Ovary (tissue), 9 donors: Measurements from ENCODE around the gene LPCAT1. TPM values are rescaled to one million over a fixed set of nuclear protein-coding genes. Genes with fewer than 3 reads are reported as not detected.

ENCODE experiments used
- DNase-seq, 5 donors: peaks; one replicate each; pipeline ENCODE4 v3.0.0-alpha.2; 2019 to 2020
- H3K27ac ChIP-seq, 2 donors: fragments of 200-600 bp; one replicate each; pipeline versions ENCODE4 v1.5.1 to v1.8.0; 2019 to 2022
- H3K27me3 ChIP-seq: fragments of 200-600 bp; one replicate; pipeline ENCODE4 v1.8.0; 2022
- H3K36me3 ChIP-seq: fragments of 200-600 bp; sonication (generic); one replicate; pipeline ENCODE4 v1.5.1; 2019
- H3K4me1 ChIP-seq: one replicate; pipeline ENCODE4 v1.8.1; 2013; ENCODE audit warnings: mild to moderate bottlenecking, moderate library complexity; ENCODE audit not compliant: insufficient read depth
- H3K4me3 ChIP-seq: fragments of 200-600 bp; sonication (generic); one replicate; pipeline ENCODE4 v1.5.1; 2017
- H3K9me3 ChIP-seq, 2 donors: fragments of 200-600 bp in 1 of 2; sonication (generic) in 1 of 2; one replicate each; pipeline versions ENCODE4 v1.5.1 to v1.8.1; 2013 to 2019; ENCODE audit warnings: mild to moderate bottlenecking in 1 of 2, moderate library complexity in 1 of 2
- EP300 ChIP-seq: sonication (generic); formaldehyde crosslinking; IDR thresholded peaks from one replicate; pipeline ENCODE4 v1.6.1; 2017; ENCODE audit warnings: antibody characterized with exemption
- POLR2A ChIP-seq: fragments of 450-650 bp; IDR thresholded peaks from one replicate; pipeline ENCODE4 v1.6.1; 2017; ENCODE audit warnings: antibody characterized with exemption, mild to moderate bottlenecking, moderate library complexity
- WGBS, 3 donors: extraction: QIAGEN DNeasy Blood & Tissue Kit in 1 of 3; methylation state at CpG; one replicate each; pipeline versions ENCODE4 v1.1.5 to v1.1.7; 2013 to 2017; 5-methylcytosine and 5-hydroxymethylcytosine counted together
- intact Hi-C, 4 donors: fragments of 100-400 bp; cut with DNase I; formaldehyde crosslinking; loops; one replicate each; pipeline versions ENCODE4 v1.11.0 to v1.15.1; 2022 to 2023
- polyA plus RNA-seq, 2 donors: library from polyadenylated mRNA; stranded (reverse); fragments of 200-250 nt in 1 of 2; fragments of 350-450 nt in 1 of 2; fragmentation: Illumina TruSeq in 1 of 2; extraction: RNeasy Lipid Tissue Mini Kit (QIAGEN cat#74804) in 1 of 2; gene quantifications; one replicate each; pipeline ENCODE4 v1.2.3, GENCODE V29; 2013 to 2014
- total RNA-seq, 7 donors: library from RNA; depleted of rRNA in 2 of 7; stranded (reverse); fragments of >200 nt in 2 of 7; fragmentation: NEBNext Ultra II Directional in 3 of 7; extraction: Animal tissue kit (Norgen Biotek cat#: 25700) in 3 of 7; gene quantifications; one replicate each; pipeline versions ENCODE4 v1.1.0 to v1.2.4, GENCODE V29; 2016 to 2023
- TF ChIP-seq, protein P1 (sequence below), 3 donors: fragments of 450-650 bp in 2 of 3; fragments of 200-600 bp in 1 of 3; IDR thresholded peaks; one replicate each; pipeline versions ENCODE4 v1.5.1 to v1.8.0; 2016 to 2022; ENCODE audit warnings: antibody characterized with exemption in 3 of 3, mild to moderate bottlenecking in 1 of 3
- donor health status: DM: no; HTN: no; CAD: no; lungs with moderate emphysema.
- donor health status: DM: no; HTN: no; CAD: no.
- donor health status: Bipolar disorder and iron deficiency.
- donor health status: DM: yes; HTN: yes; CAD: no.
- donor health status: DM: no; HTN: no; CAD: no.
- donor health status: DM: yes; HTN: yes; CAD: no.

LPCAT1 gene
- total and polyA plus RNA-seq, 9 donors = 13.0 to 57.1 (median 25.3) TPM

DNA sequence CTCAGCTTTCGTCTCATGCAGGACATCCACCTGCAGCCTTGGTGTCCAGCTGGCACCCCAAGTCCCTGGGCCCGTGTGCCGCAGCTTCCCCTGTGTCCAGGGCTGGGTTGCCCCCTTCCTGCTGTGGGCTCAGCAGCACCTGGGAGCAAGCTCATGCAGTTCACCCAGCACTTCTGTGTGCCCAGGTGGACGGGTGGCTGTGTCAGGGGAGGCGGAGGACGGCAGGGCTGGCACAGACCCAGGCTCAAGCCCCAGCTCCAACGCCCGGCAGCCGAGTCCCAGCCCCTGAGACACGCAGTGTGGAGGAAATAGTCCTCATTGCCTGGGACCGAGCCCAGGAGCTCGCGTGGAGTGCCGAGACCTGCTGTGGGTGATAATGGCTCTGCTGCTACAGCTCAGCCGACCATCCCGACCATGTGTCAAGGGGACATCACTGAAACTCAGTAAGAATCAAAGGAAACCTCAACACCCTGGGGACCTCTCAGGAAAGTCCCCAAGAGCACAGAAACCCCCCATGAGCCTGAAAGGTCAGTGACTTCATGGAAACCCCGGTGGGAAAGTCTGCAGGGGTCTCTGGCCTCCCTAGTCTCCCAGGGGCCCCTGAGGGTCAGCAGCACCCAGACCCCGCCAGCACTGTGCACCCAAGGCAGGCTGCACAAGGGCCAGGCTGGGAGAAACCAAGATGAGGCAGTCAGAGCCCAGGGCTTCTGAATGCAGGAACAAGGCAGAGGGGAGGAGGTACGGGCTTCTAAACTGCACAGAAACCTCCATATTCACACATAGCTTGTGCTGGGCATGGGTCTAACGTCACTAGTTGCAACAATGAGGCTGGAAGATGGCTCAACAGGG is 38.8 kb downstream of the LPCAT1 start:
- H3K27ac ChIP-seq = no peak overlapping the region
- no peak overlapping the region for H3K4me3 ChIP-seq
- no peaks in the 10 kb centered on the region for H3K9me3 ChIP-seq
- no peaks in the 10 kb centered on the region for H3K27me3 ChIP-seq
- 87 to 94% (median 91%) methylated on average over 20 of the region's 20 CpGs for WGBS, 3 donors
- H3K4me1 ChIP-seq = no peaks in the 10 kb centered on the region
- intact Hi-C loops = loop anchor here in 1 of 4 donors (10.0 kb wide), 1 partner anchor 160 kb away; no protein-coding TSS in a partner anchor
- H3K36me3 ChIP-seq = no peaks in the 10 kb centered on the region
- no peak for DNase-seq
- TF ChIP-seq POLR2A (no peak), EP300 (no peak)
- TF ChIP-seq, protein P1, sequence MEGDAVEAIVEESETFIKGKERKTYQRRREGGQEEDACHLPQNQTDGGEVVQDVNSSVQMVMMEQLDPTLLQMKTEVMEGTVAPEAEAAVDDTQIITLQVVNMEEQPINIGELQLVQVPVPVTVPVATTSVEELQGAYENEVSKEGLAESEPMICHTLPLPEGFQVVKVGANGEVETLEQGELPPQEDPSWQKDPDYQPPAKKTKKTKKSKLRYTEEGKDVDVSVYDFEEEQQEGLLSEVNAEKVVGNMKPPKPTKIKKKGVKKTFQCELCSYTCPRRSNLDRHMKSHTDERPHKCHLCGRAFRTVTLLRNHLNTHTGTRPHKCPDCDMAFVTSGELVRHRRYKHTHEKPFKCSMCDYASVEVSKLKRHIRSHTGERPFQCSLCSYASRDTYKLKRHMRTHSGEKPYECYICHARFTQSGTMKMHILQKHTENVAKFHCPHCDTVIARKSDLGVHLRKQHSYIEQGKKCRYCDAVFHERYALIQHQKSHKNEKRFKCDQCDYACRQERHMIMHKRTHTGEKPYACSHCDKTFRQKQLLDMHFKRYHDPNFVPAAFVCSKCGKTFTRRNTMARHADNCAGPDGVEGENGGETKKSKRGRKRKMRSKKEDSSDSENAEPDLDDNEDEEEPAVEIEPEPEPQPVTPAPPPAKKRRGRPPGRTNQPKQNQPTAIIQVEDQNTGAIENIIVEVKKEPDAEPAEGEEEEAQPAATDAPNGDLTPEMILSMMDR (IDR thresholded peaks at IDR 0.05) = no peak

DNA sequence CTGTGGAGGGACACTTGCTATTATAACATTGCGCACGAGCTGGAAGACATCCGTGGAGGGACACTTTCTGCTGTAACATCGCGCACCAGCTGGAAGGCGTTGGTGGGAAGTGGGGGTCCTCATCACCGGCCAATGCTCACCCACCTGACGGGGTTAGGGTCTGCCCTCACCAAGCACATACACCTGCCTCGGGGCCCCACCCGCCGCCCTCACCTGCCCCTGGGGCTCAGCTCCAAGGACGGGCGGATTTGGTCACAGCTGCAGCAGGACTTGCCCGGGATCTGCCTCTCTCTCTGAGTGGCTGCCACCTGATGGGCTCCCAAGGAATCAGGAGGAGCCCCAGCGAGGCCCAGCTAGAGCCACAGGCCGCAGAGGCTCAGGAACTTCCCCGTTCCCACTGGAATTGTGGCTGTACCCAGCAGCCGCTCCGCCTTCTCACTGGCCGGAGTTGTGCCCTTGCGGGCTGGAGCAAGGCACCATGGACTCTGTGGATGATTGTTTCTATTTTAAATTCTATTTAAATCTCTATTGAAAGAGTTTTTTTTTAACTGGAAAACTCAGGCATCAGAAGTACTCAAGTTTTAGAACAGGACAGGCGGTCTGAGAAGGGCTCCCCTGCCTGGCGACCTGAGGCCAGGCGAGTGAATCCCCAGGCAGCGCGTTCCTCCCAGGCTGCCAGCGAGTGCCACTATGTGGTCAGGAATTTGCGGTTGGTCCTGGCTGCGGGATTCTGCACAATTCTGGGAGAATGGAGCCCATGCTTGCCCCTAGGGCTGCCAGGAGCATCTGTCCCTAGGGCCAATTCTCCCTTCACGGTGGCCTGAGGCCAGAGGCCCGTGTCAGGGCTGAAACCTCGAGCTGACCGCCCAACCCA is 39.7 kb downstream of the LPCAT1 start:
- WGBS, 3 donors = 92 to 95% (median 93%) methylated on average over 33 of the region's 33 CpGs
- no peak for TF ChIP-seq POLR2A
- TF ChIP-seq, protein P1 (IDR thresholded peaks at IDR 0.05) = no peak
- TF ChIP-seq EP300 = no peak
- H3K4me1 ChIP-seq = no peaks in the 10 kb centered on the region
- H3K4me3 ChIP-seq = no peak overlapping the region
- no peaks in the 10 kb centered on the region for H3K27me3 ChIP-seq
- DNase-seq = no peak
- no peaks in the 10 kb centered on the region for H3K9me3 ChIP-seq
- H3K36me3 ChIP-seq = no peaks in the 10 kb centered on the region
- intact Hi-C loops = loop anchor here in 1 of 4 donors (10.0 kb wide), 1 partner anchor 161 kb away; no protein-coding TSS in a partner anchor
- no peak overlapping the region for H3K27ac ChIP-seq

DNA sequence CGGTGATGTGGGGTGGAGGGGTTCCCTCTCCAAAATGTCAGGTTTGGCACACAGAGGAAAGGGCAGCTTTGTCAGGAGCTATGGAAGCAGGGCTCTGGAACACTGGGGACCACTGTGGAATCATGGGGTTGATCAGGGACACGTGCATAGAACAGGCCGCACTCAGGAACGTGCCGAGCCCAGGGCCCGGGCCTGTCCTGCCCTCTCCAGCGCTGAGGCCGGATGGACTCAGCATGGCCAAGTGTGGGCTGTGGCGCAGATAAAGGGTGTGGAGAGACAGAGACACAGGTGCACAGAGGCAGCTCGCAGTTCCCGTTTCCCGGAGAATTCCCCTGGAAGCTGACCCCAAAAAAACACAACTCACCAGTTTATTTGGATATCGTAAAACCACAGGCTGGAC is 40.7 kb downstream of the LPCAT1 start:
- Histone ChIP-seq H3K27ac (no peak overlapping the region), H3K36me3 (no peaks in the 10 kb centered on the region), H3K4me3 (no peak overlapping the region), H3K4me1 (no peaks in the 10 kb centered on the region), H3K9me3 (no peaks in the 10 kb centered on the region), H3K27me3 (no peaks in the 10 kb centered on the region)
- WGBS, 3 donors = 90 to 92% (median 91%) methylated on average over 13 of the region's 13 CpGs
- DNase-seq = no peak
- intact Hi-C loops = loop anchor here in 1 of 4 donors (10.0 kb wide), 1 partner anchor 162 kb away; no protein-coding TSS in a partner anchor
- TF ChIP-seq EP300 (no peak), POLR2A (no peak)
- TF ChIP-seq, protein P1 (IDR thresholded peaks at IDR 0.05) = no peak

DNA sequence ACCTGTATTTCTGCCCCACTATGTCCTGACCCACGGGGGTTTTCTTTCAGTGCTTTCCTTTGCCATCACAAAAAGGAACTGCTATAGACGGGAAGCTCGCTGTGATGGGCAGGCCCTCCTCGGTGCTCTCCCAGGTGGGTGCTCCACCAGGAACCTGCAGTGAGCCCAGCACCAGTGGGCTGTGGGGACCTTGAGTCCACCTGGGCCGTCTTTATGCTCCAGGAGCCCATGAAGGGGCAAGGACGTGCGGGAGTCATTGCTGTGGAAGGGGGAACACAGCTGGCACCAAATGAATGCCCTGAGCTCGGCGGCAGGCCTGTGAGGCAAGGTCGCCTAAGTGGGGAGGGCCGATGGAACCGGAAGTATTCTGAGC is 41.8 kb downstream of the LPCAT1 start:
- Histone ChIP-seq H3K27me3 (no peaks in the 10 kb centered on the region), H3K4me1 (no peaks in the 10 kb centered on the region), H3K27ac (no peak overlapping the region), H3K36me3 (no peaks in the 10 kb centered on the region), H3K9me3 (no peaks in the 10 kb centered on the region), H3K4me3 (no peak overlapping the region)
- TF ChIP-seq, protein P1 (IDR thresholded peaks at IDR 0.05) = no peak
- TF ChIP-seq POLR2A (no peak), EP300 (no peak)
- DNase-seq = no peak
- 88 to 93% (median 91%) methylated on average over 12 of the region's 12 CpGs for WGBS, 3 donors
- intact Hi-C loops = loop anchor here in 2 of 4 donors (1.0 to 10.0 kb wide), 2 partner anchors 73 to 163 kb away; no protein-coding TSS in a partner anchor
